Tibial nerve (tissue), 4 donors: Measurements from ENCODE around the gene HDAC3.

Experiments used
- EP300 ChIP-seq, 2 donors: sonication (generic); formaldehyde crosslinking; IDR thresholded peaks; one replicate each; pipeline ENCODE4 v1.6.1; 2017; ENCODE audit warnings: antibody characterized with exemption in 2 of 2, mild to moderate bottlenecking in 1 of 2
- POLR2A ChIP-seq, 2 donors: fragments of 450-650 bp; IDR thresholded peaks; one replicate each; pipeline ENCODE4 v1.6.1; 2017; ENCODE audit warnings: antibody characterized with exemption in 2 of 2, mild to moderate bottlenecking in 2 of 2, moderate library complexity in 2 of 2
- TF ChIP-seq, protein P1 (sequence below), 5 experiments: fragments of 200-600 bp in 3 of 5; fragments of 450-650 bp in 2 of 5; sonication (generic) in 3 of 5; IDR thresholded peaks; one replicate each; pipeline ENCODE4 v1.5.1; 2016 to 2019; ENCODE audit warnings: antibody characterized with exemption in 5 of 5, mild to moderate bottlenecking in 3 of 5, moderate library complexity in 2 of 5

DNA sequence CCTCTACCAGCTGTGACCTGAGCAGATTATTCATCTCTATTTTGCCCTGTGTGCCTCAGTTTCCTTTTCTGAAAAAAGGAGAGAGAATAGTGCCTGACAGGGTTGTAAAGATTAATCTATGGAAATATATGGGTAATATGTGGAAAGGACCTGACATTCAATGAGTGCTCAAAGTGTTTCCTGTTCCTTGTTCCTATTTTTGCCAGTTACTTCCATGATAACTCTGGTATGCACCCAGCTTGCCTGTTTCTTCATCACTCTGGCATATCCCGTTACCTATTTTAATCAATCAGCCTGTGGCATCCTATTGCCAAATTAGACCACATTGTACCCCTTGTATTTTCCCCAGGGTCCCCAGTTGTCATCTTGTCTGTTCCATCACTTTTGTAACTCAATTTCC lies 48.9 kb upstream of the HDAC3 start:
- TF ChIP-seq, protein P1, sequence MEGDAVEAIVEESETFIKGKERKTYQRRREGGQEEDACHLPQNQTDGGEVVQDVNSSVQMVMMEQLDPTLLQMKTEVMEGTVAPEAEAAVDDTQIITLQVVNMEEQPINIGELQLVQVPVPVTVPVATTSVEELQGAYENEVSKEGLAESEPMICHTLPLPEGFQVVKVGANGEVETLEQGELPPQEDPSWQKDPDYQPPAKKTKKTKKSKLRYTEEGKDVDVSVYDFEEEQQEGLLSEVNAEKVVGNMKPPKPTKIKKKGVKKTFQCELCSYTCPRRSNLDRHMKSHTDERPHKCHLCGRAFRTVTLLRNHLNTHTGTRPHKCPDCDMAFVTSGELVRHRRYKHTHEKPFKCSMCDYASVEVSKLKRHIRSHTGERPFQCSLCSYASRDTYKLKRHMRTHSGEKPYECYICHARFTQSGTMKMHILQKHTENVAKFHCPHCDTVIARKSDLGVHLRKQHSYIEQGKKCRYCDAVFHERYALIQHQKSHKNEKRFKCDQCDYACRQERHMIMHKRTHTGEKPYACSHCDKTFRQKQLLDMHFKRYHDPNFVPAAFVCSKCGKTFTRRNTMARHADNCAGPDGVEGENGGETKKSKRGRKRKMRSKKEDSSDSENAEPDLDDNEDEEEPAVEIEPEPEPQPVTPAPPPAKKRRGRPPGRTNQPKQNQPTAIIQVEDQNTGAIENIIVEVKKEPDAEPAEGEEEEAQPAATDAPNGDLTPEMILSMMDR (IDR thresholded peaks at IDR 0.05), result no peak
- TF ChIP-seq POLR2A (IDR thresholded peaks at IDR 0.05) (no peak), EP300 (IDR thresholded peaks at IDR 0.05) (no peak)
